GM19193 (cell line): ENCODE measurements around the gene DPP10.

ENCODE experiments used
- POLR2A ChIP-seq: IDR thresholded peaks from 4 replicates; pipeline ENCODE4 v1.6.1; 2011; ENCODE audit not compliant: insufficient read depth, insufficient read length; ENCODE audit errors: extremely low read depth

DPP10 gene

DNA sequence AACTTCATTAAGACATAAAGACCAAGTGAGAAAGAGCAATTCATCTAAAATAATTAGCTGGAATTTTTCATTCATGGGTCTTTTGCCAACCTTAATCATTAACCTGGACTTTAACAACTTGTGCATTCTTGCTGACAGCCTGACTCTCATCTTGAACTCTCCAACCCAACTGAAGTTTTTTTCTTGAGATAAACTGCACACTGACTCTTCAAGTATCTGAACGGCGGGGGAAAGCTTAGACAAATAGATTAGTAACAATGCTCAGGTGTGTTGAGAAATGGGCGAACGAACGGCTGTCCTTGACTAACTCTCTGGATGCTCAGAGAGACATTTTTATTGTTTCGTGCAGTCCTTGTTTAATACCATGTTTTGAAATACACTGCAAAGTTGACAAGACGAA is 186.0 kb downstream of the DPP10 start:
- TF ChIP-seq POLR2A = no peak

DNA sequence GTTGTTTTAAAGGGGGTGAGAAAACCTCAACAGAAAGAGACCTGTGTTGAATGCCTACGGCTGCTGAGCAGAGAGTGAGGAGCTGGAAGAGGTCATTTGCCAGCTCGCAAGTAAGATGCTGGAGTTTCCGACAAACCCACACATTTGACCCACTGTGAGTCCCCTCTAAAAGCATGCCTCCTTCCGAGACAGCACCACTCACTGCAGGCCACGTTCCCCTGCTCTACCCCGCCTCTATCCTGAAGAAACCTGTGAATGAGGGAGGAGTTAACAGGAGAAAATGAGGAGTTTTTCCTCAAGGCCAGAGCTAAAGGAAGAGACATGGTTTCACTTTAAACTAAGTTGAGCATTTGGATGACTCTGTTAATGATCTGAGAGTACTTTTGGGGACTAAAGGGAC is 188.7 kb downstream of the DPP10 start:
- no peak for TF ChIP-seq POLR2A

DNA sequence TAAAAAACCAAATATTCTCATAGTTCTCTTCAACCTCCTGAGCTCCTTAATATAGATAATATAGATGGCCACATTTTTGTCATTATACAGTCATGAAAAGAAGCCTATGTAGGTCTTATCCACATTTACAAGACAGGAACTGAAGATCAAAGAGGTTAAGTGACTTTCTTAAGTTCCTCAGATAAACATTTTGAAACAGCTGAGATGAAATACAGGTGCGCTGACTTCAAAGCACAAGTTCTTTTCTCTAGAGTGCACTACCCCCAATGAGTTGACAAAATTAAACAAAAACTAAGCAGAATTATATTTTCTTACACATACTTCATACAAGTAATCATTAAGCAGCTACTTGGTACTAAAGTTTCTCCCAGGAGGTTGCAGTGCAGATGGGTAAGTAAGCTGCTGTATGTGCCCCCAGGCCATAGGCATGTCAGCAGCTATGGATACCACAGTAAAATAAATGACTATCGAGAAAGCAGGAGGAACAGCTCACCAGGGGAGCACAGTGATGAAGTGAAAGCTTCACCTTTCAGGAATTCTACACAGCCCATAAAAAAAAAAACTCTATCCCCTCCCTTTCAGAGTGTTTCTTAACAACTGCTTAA is 199.8 kb downstream of the DPP10 start:
- TF ChIP-seq POLR2A = no peak

DNA sequence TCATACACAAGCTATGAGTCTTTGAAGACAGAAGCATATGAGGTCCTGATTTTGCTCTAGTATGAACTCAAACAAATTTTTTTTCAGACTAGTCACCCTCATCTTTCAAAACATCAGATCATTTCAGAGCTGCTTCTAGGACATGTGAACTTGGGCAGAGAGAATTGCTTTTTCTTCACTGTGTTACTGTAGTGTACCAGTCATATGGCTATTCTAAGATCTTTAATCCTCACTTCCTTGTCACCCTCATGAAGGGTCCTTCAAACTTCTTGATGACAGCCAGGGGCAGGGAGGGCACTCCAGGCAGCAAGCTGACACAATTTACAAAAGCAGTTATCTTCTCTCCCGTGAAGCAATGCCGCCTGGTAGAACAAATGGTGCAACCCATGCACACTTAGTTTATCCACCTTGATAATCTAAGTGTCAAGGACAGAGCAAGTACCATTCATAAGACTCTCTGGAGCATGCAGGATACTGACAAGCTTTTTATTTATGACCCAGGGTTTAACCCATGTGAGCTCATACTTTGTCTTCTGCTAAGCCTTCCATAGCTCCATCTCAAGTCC is 200.6 kb downstream of the DPP10 start:
- TF ChIP-seq POLR2A = no peak

DNA sequence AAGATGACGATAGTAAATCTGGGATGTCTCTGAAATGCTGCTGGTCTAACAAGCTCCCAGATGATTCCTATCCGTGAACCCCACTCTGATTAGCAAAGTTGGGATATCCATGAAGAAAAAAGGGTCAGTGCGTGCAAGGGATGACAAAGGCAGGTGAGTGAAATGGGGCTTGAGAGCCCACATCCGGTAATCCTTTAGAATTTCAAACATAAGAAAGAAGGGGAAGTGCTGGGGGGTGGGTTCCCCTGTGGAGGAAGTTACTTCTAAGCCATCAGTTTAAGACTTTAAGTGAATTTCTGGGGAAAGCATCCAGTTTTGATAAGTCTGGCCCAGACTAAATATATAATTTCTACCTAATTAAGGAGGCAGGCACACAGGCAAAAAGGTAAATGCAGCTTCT is 209.5 kb downstream of the DPP10 start:
- no peak for TF ChIP-seq POLR2A

DNA sequence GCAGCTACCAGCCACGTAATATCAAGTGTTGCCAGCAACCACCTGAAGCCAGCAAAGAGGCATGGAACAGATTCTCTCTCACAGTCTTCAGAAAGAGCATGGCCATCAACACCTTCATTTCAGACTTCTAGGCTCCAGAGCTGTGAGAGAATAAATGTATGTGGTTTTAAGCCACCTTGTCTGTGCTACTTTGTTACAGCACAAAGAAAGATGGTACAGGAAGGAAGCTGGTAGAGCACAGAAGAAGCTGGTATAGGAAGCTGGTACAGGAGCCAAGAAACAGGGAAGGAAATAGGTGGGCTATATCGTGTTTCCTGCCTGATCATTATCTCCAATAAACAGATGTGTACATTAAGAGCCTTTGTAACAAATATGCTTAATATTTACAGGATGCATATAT is 217.4 kb downstream of the DPP10 start:
- TF ChIP-seq POLR2A = no peak

DNA sequence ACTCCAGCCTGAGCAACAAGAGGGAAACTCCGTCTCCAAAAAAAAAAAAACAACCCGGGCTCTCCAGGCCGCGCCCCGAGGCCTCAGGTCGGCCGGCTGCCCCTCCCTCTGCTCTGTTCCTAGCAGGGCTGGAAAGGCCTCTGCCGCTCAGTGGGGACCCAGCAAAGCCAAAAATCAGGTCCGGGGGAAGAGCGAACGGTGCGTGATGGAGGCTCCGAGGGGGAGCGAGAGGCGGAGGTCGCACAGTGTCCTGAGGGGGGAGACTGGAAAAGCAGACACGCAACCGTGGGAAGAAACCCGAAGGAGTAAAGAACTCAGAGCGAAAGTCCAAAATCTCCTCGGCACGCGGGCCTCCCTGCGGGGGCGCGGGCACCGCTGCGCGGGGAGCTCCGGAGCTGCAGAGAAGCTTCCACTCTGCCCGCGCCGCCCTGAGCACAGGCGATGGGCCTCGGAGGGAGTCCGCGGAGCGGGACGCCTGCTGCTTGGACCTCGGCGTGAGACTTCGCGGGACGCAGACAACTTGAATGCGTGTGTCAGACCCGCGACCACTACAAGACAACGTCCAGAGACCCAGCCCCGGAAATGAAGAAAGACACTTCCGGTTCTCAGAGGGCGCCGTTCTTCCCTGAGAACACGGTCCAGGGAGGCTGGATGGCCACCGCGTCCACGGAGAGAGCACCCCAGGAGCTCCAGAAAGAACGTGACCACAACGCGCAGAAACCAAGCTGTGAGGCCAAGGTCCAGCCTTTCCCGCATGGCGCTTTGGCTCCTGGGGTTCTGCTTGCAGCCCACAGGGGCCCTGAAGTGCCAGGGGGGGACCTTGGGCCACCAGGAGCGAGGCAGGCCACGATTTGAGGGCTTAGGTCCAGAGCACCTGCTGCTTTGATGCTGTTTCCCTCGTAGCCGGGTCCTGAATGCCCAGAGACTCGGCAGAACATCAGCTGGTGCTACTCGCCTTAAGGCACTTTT is 219.8 kb downstream of the DPP10 start:
- no peak for TF ChIP-seq POLR2A

DNA sequence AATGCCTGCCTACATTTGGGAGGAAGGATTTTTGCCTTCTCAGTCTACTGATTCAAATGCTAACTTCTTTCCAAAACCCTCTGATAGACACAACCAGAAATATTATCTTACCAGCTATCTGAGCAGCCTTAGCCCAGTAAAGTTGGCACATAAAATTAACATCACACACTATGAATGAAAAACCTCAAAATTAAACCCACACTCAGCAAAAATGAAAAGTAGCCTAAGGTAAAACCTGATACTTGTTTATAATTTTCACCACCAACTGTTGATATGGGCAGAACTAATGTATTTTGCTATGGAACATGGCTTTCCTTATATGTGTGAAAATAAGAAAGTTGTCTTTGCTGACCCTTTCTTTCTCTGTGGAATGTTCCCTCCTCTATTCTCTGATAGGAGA is 226.0 kb downstream of the DPP10 start:
- TF ChIP-seq POLR2A = no peak

DNA sequence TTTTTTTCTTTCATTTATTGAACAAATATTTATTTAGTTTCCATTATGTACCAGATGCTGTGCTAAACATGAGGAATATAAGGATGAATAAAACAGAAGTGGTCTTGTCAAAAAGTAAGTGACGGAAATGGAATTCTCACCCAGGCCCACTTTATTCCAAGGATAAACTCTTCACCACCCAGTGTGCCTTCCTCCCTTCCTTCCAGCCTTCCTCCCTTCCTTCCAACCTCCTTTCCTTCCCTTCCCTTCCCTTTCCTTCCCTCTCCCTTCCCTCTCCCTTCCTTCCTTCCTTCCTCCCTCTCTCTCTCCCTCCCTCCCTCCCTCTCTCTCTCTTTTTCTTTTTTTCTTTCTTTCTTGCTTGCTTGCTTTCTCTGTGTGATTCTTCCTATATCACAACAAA is 240.8 kb downstream of the DPP10 start:
- TF ChIP-seq POLR2A = no peak

DNA sequence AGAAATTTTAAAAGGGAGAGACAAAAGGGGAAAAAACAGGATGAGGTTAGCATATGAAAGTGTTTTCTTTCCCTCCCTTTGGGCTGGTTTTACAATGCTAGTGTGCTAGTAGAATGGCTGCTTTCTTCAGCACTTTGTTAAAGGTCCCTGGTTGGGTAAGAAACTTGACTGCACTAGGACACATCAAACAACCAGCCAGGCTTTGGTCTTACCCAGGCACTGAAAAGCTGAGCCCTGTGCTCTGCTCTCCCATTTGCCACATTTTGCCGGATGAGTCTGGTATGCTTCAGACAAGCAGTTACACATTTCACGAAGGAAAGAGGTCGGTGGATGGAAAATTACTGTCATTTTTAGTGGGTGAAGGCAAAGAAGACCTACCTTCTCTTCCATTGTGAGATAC is 242.0 kb downstream of the DPP10 start:
- TF ChIP-seq POLR2A = no peak

DNA sequence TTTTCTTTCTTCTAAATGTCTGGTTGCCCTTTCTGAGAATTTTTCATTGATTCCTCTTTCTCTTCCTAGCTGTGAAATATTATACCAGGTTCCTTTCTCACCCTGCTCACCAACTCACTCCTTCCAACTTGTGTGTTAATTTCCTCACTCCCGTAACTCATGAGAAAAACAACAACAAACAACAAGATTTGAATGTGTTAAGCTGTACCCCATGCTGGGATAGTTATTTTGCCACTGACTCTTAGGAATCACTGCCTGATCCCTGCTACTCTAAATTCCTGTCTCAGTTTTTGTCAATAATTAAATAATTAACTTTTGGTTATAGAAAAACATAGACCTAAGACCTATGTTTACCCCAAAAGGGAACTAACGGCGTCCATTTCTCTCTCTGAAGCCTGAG is 242.7 kb downstream of the DPP10 start:
- TF ChIP-seq POLR2A = no peak

DNA sequence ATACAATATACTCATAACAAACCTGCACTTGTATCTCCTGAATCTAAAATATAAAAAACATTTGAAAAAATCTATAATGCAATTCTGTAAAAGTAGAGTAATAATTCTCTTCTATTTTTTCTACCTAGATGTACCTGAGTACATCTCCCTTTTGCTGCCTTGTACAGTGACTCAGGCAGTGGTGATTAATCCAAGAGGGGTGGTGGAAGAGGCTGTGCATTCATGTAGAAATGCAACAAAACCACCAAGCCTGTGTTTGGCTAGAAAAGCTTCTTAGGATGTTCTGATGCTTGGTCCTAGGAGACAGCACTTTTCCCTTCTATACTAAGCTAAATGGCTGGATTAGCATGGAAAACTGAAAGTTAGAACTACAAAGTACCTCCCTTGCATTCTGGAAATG is 245.8 kb downstream of the DPP10 start:
- no peak for TF ChIP-seq POLR2A

DNA sequence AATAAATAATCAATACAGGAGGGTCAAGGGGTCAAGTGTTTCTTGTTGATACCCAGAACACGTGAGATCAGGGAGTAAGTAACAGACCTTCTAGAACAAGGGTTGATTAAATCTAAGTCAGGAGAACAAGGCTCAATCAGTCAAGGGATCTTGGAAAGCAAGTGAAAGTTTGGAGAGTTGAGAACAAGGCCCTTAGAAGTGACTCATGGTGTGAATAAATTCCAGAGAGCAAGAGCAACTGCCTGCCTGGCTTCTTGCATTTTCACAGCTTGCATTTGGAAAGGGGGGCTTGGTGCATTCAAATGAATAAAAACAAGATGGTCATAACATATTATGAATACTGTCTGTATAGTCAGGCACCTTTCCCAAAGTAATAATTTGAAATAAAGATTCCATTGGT is 256.1 kb downstream of the DPP10 start:
- no peak for TF ChIP-seq POLR2A

DNA sequence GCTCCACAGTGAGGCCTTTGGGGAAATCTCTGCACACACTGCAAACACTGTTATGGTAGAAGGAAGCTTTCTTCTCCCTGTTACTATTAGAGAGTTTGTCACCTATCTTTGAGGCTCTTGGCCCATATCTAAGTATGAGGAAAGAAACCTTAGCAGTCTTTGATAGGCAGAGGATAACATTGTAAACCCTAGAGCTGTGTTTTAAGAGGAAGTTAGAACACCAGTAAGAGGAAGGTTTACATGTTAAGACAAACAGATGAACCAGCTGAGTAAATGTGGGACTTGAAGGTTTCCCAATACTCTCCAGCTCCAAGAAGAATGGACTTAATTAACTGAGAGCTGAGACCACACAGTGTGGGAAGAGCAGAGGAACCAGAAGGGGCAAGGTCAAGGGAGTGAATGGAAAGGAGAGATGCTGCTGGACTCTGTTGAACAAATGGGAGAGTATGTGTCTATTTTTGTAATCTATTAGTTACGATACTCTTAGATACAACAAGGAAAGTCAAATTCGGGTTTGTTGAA is 257.0 kb downstream of the DPP10 start:
- TF ChIP-seq POLR2A = no peak

DNA sequence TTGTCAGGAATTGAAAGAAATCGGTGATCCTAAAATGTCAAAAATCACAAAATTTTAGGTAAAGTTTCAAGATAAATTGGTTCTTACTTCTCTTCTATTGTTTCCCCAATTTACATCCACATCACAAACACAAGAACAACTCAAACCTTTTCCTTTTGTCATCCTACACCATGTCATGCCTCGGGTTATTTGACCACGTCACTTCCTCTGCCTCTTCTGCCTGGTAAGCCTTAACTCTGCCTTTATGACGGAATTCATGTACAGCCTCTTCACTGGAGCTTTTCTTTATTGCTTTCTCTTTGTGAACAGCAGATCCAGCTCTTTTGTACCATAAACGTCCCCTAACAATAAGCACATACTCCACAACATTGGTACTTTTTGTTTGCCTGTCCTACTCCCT is 258.0 kb downstream of the DPP10 start:
- TF ChIP-seq POLR2A = no peak
